GM21786 (cell line): ENCODE measurements around the gene LIG3.
"Not testable (repeated sequence)": the region's sequence is repeated elsewhere in the genome, so short reads cannot be mapped to it uniquely, and the experiment has no call there.

Experiments used
- ATAC-seq: cut with Tn5 transposase; IDR thresholded peaks from one replicate; pipeline ENCODE4 v1.9.1; 2021; ENCODE audit not compliant: unreplicated experiment

The LIG3 gene

GRCh38 chr17:34998205-34998604 lies 17.9 kb downstream of the LIG3 start:
- ATAC-seq = no peak

DNA sequence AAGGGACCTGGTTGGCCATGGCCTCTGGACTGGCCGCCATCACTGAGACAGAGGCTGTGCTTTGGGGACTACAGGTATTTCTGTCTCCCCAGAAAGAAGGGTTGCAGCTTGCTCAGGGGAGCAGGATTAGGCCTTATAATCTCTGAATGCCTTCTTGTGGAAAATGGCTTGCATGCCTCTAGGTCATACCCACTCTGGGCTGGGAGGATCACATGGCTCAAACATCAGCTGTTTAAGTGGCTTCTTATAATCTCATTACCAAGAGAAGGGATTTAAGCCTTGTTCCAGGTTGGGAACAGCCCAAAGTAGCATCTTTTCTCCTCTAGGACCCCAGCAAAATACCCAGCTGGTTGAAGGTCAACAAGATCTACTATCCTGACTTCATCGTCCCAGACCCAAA lies 19.1 kb downstream of the LIG3 start:
- no peak for ATAC-seq

DNA sequence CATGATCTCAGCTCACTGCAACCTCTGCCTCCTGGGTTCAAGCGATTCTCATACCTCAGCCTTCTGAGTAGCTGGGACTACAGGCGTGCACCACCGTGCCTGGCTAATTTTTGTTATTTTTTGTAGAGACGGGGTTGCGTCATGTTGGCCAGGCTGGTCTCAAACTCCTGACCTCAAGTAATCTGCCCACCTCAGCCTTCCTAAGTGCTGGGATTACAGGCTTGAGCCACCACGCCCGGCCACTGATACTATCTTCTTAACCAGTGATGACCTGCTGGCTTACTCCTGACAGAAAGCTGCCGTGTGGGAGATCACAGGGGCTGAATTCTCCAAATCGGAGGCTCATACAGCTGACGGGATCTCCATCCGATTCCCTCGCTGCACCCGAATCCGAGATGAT lies 20.7 kb downstream of the LIG3 start:
- not testable (repeated sequence) for ATAC-seq

GRCh38 chr17:35001549-35001948 lies 21.2 kb downstream of the LIG3 start:
- no peak for ATAC-seq

- ATAC-seq = no peak
These were observed 22.7 kb downstream of the LIG3 start for GRCh38 chr17:35002876-35003551.

DNA sequence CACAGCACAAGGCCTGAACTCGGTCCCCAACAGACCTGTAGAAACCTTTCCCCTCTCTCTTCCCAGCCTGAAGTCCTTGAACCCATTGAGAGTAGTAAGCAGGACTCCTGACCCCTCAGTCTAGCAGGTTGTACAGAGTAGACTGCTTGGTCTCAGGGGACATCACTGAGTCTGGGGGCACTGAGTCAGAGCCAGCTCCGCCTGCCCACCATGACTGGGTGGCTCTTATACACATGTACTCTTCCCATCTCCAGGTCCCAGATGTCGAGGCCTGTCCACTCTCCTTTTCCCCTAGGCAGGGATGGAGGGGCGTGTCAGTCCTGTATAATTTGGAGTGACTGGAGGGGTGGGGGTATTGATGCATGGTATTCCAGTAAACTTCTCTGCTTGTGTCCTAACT lies 23.5 kb downstream of the LIG3 start:
- no peak for ATAC-seq

DNA sequence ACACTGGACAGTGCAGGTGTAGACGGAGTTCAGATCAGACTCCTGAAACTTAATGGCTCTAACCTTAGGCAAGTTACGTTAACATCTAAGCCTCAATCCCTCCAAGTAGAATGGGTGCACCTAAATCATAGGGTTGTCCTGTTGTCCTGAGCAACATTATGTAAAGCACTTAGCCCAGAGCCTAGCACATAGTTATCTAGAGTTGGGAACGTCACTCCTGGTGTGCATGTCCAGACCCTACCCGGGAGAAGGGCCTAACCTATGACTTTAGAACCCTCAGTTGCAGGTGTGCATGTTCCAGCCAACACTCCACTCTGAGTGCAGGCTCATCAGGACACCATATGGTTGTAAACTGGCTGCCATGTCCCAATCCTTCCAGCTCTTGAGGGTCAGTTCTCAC lies 26.0 kb downstream of the LIG3 start:
- no peak for ATAC-seq

DNA sequence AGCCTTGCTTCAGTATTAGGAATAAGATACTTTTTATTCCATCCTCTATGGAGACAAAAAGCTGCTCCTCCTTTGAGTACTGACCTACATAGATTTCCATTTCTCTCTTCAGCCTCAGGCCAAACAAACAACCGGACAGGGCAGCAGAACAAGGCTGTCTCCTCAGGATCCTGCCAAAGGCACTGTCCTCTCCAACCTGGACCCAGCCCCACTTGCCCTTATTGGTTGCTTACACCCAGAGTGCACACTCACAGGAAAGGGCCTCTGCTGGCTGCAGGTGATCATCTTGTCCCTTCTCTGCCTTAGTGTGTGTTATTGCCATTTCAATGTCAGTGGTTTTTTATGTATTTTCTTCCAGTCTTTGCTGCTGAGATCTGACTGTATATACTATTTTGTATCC lies 26.6 kb downstream of the LIG3 start:
- no peak for ATAC-seq

DNA sequence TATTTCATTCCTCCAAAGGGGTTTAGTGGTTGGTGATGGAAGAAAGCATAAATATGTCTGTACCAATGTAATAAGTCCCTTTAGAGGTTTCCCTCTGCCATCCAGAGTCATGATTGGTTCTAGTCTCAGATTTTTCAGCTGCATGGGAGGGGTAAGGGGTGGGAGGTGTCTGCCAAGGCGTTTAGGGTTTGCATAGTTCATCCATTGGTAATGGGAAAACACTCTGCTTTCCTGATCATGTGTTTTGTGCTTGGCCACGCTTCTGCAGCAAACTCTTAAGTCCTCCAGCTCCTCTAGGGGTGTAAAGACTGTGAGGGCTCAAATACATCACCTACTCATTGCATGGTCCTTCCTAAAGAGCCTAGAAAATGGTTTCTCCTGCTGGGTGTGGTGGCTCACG lies 29.8 kb downstream of the LIG3 start:
- no peak for ATAC-seq

- no peak for ATAC-seq
These were observed 31.4 kb downstream of the LIG3 start for GRCh38 chr17:35011671-35012216.

DNA sequence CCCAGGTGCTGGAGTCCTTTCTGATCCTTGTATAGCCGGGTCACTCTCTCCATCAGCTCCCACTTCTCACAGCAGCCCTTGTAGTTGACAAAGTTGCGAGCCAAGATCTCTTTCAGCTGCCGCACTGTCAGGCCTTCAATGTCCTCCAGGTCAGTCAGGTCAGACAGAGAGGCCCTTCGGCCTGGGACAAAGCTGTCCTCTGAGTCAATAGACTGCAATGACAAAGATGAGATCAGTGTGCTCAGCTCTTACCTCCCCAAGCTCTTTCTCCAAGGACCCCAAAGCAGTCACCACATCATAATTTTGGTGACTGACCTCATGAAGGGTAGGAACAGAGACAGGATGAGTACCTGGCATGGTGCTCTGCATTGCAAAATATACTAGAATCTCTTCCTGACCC lies 36.1 kb downstream of the LIG3 start:
- ATAC-seq = no peak

GRCh38 chr17:35017021-35017420 lies 36.7 kb downstream of the LIG3 start:
- ATAC-seq = no peak

DNA sequence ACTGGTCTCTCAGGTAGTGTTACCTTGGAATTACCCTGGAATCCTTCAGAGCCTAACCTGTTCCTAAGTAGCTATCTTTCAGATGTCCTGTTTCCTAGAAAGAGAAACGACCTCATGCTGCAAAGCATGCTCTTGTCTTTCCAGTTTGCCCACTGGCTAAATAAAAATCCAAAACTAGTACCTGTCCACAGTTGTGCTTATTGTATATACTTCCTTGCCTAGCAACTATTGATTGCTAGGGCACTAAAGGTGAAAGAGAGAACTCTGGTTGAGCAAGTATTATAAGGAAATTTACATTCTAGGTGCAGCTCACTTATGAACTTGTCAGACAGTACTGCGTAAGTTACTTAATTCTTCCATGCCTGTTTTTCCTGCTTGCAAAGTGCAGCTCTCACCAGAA lies 38.5 kb downstream of the LIG3 start:
- ATAC-seq = no peak

DNA sequence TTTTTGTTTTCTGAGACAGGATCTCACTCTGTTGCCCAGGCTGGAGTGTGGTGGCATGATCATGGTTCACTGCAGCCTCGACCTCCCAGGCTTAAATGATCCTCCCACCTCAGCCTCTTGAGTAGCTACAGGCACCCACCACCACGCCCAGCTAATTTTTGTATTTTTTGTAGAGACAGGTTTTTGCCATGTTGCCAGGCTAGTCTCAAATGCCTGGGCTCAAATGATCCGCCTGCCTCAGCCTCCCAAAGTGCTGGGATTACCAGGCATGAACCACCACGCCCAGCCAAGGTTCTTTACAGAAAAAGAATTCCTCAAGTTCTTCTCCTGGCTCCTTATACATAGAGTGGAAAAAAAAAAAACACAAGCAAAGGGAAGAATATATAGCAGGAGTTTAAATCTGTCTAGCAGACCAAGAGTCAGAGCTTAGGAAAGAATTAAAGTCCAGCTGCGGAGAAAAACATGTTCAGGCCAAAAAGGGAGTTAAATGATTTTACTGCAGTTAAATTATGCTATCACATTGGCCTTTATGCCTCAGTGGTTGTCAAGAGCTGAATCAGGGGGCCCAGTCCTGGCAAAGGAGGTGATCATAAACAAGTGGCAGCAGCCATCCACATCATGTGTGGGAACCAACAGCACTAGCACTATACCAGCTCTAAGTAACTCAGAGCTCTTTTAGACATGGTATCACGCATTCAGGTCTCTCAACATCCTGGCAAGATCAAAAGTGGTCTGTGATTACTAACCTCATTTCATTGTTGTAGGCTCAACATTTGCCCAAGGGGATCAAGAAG lies 39.3 kb downstream of the LIG3 start:
- no peak for ATAC-seq

DNA sequence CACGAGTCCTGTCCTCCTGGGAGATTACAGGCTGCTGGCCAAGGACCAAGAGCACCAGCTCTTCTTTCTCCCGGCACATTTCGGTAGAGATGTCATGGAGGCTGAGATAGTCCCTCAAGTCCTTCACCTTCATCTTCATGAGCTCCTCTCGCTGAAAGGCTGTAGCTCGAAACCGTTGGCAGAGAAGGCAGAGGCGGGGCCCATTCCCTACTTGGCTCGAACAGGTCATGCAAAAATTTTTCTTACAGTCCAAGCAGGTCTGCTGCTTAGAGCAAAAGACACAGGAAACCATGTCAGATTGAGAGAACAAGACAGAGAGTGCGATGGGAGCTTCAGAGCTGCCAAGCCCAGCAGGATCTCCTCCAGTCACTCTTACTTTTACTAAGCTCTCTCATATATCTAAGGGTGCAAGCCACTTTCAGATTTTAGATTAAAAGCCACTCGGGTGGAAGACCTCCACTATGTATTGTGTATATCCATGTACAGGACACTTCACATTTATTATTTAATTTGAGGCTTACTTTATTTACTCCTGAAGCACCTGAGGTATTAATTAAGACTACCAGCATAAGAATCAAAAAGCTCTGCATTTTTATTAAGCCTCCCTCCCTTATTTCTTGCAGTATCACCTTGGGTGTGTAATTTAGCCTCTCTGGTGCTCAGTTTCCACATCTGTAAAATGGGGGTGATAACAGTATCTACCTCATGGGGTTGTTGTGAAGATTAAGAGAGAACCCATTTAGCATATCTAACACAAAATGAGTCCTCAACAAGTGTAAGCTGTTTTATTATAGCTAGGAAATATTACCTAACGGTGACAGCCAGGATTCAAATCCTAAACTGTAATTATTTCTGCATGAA lies 41.4 kb downstream of the LIG3 start:
- no peak for ATAC-seq

- ATAC-seq = no peak
These were observed 42.3 kb downstream of the LIG3 start for GRCh38 chr17:35022536-35023063.

- no peak for ATAC-seq
These were observed 43.2 kb downstream of the LIG3 start for GRCh38 chr17:35023538-35023937.

GRCh38 chr17:35025541-35025940 lies 45.2 kb downstream of the LIG3 start:
- no peak for ATAC-seq

DNA sequence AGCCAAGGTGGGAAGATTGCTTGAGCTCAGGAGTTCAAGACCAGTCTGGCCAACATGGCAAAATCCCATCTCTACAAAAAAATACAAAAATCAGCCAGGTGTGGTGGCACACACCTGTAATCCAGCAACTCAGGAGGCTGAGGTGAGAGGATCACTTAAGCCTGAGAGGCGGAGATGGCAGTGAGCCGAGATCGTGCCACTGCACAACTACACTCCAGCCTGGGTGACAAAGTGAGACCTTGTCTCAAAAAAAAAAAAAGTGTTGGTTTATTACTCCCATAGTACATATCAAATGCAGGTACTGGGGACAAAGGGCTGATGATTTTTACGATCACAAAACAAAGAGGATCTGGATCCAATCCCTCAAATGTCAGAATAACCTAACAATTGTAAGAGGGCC lies 47.8 kb downstream of the LIG3 start:
- not testable (repeated sequence) for ATAC-seq

DNA sequence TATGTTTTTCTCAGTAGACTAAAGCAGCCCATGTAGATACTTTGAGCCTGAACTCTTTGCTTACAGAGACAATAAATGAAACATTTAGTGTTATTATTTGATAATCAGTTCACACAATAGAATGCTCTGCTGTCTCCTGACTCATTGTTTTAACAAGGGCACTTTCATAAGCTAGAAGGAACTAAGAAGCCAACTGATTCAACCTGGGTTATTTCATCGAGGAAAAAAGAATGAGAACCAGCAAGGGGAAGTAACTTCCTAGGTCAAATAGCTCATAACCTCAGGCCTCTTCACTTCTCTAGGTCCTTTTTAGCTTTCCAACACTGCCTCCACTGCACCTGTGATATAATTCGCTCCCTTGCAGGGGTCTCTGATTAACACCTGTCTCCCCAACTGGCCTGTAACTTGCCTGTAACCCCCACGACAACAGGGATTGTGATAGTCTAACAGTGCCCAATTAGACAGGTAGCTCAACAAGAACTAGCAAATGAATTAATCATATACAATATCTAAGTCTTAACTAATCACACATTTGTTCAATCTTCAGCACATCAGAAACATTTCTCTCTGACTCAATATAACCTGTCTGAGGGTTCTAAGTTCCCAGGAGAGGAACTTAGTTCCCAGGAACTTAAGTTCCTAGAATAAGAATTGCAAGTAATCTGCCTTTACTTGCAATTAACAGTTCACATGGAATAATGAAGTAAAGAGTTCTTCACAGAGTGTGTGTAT lies 48.4 kb downstream of the LIG3 start:
- no peak for ATAC-seq

- ATAC-seq = no peak
These were observed 50.5 kb downstream of the LIG3 start for GRCh38 chr17:35030780-35031179.
